Measurements from ENCODE around the gene CNOT6. TPM values are rescaled to one million over a fixed set of nuclear protein-coding genes. Genes with fewer than 3 reads are reported as not detected.

Gene CNOT6
- total RNA-seq, 1 experiment from 2014 or later: 59.1 TPM

DNA sequence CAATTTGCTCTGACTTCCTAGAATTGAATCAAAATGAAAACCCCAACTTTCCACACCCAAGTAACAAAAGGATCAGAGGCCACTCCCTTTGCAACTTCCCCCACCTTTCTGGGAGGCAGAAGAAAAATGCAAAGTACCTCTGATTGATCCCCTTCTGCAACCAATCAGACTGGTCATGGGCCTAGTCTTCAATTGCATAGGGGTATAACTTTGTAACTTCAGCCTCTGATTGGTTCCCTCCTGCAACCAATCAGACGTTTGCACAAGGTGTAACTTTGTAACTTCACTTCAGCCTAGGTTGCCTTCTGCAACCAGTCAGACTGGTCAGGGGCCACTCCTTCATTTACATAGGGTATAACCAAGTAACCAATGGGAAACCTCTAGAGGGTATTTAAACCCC lies 38.3 kb upstream of the CNOT6 start:
- Histone ChIP-seq H3K9ac (ENCODE audit: low read length) (no peak overlapping the region), H2AFZ (ENCODE audit: low read depth, low read length, poor library complexity, severe bottlenecking) (no peak overlapping the region), H3K4me1 (ENCODE audit: control insufficient read depth in 1 of 2, insufficient read depth in 2 of 2, low read length in 2 of 2) (no peaks in the 10 kb centered on the region), H3K79me2 (ENCODE audit: insufficient read depth, low read length) (no peaks in the 10 kb centered on the region), H4K20me1 (ENCODE audit: insufficient read depth) (no peaks in the 10 kb centered on the region), H3K27ac (ENCODE audit: low read depth, low read length) (no peak overlapping the region), H3K9me3 (ENCODE audit: control insufficient read depth in 1 of 2, insufficient read depth in 1 of 2, low read depth in 1 of 2, low read length in 2 of 2) (no peaks in the 10 kb centered on the region), H3K4me3 (replicated peaks in 1 of 2; ENCODE audit: low read depth in 1 of 2, low read length in 2 of 2) (no peak overlapping the region), H3K4me2 (ENCODE audit: low read length) (no peak overlapping the region), H3K9me2 (ENCODE audit: insufficient read depth) (no peaks in the 10 kb centered on the region), H3K27me3 (ENCODE audit: insufficient read depth, low read length) (no peaks in the 10 kb centered on the region), H3K36me3 (ENCODE audit: control insufficient read depth in 1 of 2, insufficient read depth in 2 of 2, low read length in 2 of 2) (no peaks in the 10 kb centered on the region)
- intact Hi-C loops (cut with micrococcal nuclease): no loop called here
- ChIA-PET POLR2A (no interaction called here), RAD21 (ENCODE audit: low non-redundant PET in 1 of 2, low total read pairs in 2 of 2, uncharacterized antibody in 2 of 2, unreplicated experiment in 2 of 2) (no interaction called here), CTCF (no interaction called here)
- DNase-seq (ENCODE audit: low read depth, low spot score) (no peak), ATAC-seq (no peak)
- no peak for TF ChIP-seq CBX3 (IDR thresholded peaks at IDR 0.05; ENCODE audit: low read depth)
- TF ChIP-seq, protein P1, sequence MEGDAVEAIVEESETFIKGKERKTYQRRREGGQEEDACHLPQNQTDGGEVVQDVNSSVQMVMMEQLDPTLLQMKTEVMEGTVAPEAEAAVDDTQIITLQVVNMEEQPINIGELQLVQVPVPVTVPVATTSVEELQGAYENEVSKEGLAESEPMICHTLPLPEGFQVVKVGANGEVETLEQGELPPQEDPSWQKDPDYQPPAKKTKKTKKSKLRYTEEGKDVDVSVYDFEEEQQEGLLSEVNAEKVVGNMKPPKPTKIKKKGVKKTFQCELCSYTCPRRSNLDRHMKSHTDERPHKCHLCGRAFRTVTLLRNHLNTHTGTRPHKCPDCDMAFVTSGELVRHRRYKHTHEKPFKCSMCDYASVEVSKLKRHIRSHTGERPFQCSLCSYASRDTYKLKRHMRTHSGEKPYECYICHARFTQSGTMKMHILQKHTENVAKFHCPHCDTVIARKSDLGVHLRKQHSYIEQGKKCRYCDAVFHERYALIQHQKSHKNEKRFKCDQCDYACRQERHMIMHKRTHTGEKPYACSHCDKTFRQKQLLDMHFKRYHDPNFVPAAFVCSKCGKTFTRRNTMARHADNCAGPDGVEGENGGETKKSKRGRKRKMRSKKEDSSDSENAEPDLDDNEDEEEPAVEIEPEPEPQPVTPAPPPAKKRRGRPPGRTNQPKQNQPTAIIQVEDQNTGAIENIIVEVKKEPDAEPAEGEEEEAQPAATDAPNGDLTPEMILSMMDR (IDR thresholded peaks at IDR 0.05 in 2 of 3, conservative IDR thresholded peaks at IDR 0.05 in 1 of 3; ENCODE audit: borderline replicate concordance in 1 of 3, insufficient read depth in 1 of 3, low read depth in 2 of 3, low read length in 2 of 3): no peak
- no peak for TF ChIP-seq JUND (IDR thresholded peaks at IDR 0.05)
- TF ChIP-seq ELF1 (IDR thresholded peaks at IDR 0.05; ENCODE audit: borderline replicate concordance, low read depth): no peak
- TF ChIP-seq ZNF274 (IDR thresholded peaks at IDR 0.05; ENCODE audit: low read depth, low read length): no peak
- TF ChIP-seq, protein P2, sequence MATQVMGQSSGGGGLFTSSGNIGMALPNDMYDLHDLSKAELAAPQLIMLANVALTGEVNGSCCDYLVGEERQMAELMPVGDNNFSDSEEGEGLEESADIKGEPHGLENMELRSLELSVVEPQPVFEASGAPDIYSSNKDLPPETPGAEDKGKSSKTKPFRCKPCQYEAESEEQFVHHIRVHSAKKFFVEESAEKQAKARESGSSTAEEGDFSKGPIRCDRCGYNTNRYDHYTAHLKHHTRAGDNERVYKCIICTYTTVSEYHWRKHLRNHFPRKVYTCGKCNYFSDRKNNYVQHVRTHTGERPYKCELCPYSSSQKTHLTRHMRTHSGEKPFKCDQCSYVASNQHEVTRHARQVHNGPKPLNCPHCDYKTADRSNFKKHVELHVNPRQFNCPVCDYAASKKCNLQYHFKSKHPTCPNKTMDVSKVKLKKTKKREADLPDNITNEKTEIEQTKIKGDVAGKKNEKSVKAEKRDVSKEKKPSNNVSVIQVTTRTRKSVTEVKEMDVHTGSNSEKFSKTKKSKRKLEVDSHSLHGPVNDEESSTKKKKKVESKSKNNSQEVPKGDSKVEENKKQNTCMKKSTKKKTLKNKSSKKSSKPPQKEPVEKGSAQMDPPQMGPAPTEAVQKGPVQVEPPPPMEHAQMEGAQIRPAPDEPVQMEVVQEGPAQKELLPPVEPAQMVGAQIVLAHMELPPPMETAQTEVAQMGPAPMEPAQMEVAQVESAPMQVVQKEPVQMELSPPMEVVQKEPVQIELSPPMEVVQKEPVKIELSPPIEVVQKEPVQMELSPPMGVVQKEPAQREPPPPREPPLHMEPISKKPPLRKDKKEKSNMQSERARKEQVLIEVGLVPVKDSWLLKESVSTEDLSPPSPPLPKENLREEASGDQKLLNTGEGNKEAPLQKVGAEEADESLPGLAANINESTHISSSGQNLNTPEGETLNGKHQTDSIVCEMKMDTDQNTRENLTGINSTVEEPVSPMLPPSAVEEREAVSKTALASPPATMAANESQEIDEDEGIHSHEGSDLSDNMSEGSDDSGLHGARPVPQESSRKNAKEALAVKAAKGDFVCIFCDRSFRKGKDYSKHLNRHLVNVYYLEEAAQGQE (IDR thresholded peaks at IDR 0.05; ENCODE audit: low read depth): no peak
- TF ChIP-seq, protein P3, sequence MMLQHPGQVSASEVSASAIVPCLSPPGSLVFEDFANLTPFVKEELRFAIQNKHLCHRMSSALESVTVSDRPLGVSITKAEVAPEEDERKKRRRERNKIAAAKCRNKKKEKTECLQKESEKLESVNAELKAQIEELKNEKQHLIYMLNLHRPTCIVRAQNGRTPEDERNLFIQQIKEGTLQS (IDR thresholded peaks at IDR 0.05): no peak
- TF ChIP-seq, protein P4, sequence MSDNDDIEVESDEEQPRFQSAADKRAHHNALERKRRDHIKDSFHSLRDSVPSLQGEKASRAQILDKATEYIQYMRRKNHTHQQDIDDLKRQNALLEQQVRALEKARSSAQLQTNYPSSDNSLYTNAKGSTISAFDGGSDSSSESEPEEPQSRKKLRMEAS (IDR thresholded peaks at IDR 0.05): no peak
- TF ChIP-seq, protein P5, sequence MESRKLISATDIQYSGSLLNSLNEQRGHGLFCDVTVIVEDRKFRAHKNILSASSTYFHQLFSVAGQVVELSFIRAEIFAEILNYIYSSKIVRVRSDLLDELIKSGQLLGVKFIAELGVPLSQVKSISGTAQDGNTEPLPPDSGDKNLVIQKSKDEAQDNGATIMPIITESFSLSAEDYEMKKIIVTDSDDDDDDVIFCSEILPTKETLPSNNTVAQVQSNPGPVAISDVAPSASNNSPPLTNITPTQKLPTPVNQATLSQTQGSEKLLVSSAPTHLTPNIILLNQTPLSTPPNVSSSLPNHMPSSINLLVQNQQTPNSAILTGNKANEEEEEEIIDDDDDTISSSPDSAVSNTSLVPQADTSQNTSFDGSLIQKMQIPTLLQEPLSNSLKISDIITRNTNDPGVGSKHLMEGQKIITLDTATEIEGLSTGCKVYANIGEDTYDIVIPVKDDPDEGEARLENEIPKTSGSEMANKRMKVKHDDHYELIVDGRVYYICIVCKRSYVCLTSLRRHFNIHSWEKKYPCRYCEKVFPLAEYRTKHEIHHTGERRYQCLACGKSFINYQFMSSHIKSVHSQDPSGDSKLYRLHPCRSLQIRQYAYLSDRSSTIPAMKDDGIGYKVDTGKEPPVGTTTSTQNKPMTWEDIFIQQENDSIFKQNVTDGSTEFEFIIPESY (IDR thresholded peaks at IDR 0.05; ENCODE audit: extremely low read depth, insufficient replicate concordance, low read length): no peak
- no peak for TF ChIP-seq EZH2phosphoT487 (IDR thresholded peaks at IDR 0.05; ENCODE audit: borderline replicate concordance)
- no peak for TF ChIP-seq RAD21 (IDR thresholded peaks at IDR 0.05; ENCODE audit: low read depth)
- no peak for TF ChIP-seq POLR2AphosphoS5 (IDR thresholded peaks at IDR 0.05; ENCODE audit: low read depth, low read length)
- TF ChIP-seq CEBPB (IDR thresholded peaks at IDR 0.05; ENCODE audit: low read depth): no peak
- no peak for TF ChIP-seq EZH2 (IDR thresholded peaks at IDR 0.05)
- no peak for TF ChIP-seq TCF7L2 (IDR thresholded peaks at IDR 0.05; ENCODE audit: borderline replicate concordance, extremely low read depth, insufficient read depth, insufficient read length)
- no peak for TF ChIP-seq POLR2A (IDR thresholded peaks at IDR 0.05; ENCODE audit: borderline replicate concordance, extremely low read depth, insufficient read depth, insufficient read length)
- TF ChIP-seq SIN3A (IDR thresholded peaks at IDR 0.05; ENCODE audit: low read depth): no peak
- BruUV-seq (replicated peaks): no TSS peak

Data from HCT116 (cell line).